DND-41 (cell line): Measurements from ENCODE around the gene YTHDF1.

ENCODE experiments used
- CTCF ChIP-seq: IDR thresholded peaks from 2 replicates; pipeline ENCODE4 v1.5.1; 2012; ENCODE audit warnings: borderline replicate concordance, low read length, moderate library complexity, mild to moderate bottlenecking; ENCODE audit not compliant: poor library complexity, severe bottlenecking; ENCODE audit errors: extremely low read depth
- EZH2 ChIP-seq: IDR thresholded peaks from 3 replicates; pipeline ENCODE4 v1.6.1; 2012; ENCODE audit warnings: borderline replicate concordance, low read depth, mild to moderate bottlenecking, moderate library complexity, low read length, inconsistent platforms; ENCODE audit not compliant: severe bottlenecking

GRCh38 chr20:63161176-63161651, 54.7 kb downstream of the YTHDF1 start:
- TF ChIP-seq CTCF, result no peak
- TF ChIP-seq EZH2, result no peak
